GM19467 (cell line): ENCODE results near the gene OTUB1.

Source experiments
- ATAC-seq: cut with Tn5 transposase; IDR thresholded peaks from one replicate; pipeline ENCODE4 v1.9.1; 2021; ENCODE audit warnings: mild to moderate bottlenecking, moderate library complexity; ENCODE audit not compliant: unreplicated experiment

Gene OTUB1

GRCh38 chr11:64022125-64022784, 36.0 kb downstream of the OTUB1 start:
- no peak for ATAC-seq

GRCh38 chr11:64023712-64024710, 37.8 kb downstream of the OTUB1 start:
- no peak for ATAC-seq

GRCh38 chr11:64025205-64025604, 39.0 kb downstream of the OTUB1 start:
- ATAC-seq, result no peak

- no peak for ATAC-seq
These were observed 40.5 kb downstream of the OTUB1 start for GRCh38 chr11:64026575-64027205.

GRCh38 chr11:64027651-64028397, 41.6 kb downstream of the OTUB1 start:
- no peak for ATAC-seq

GRCh38 chr11:64028398-64029115, 42.3 kb downstream of the OTUB1 start:
- no peak for ATAC-seq

GRCh38 chr11:64029773-64030172, 43.5 kb downstream of the OTUB1 start:
- no peak for ATAC-seq

- no peak for ATAC-seq
These were observed 44.8 kb downstream of the OTUB1 start for GRCh38 chr11:64031001-64031400.

GRCh38 chr11:64032050-64032449, 45.8 kb downstream of the OTUB1 start:
- no peak for ATAC-seq

- no peak for ATAC-seq
These were observed 48.2 kb downstream of the OTUB1 start for GRCh38 chr11:64034411-64034811.

- no peak for ATAC-seq
These were observed 48.9 kb downstream of the OTUB1 start for GRCh38 chr11:64035081-64035524.

- no peak for ATAC-seq
These were observed 49.3 kb downstream of the OTUB1 start, which contains the start of gene FLRT1 for GRCh38 chr11:64035576-64035975. TSS of gene FLRT1 (plus strand) at chr11:64035931. CDS start at chr11:64116268, 80,337 bp downstream.

GRCh38 chr11:64036087-64037026, 50.1 kb downstream of the OTUB1 start:
- no peak for ATAC-seq

- no peak for ATAC-seq
These were observed 50.9 kb downstream of the OTUB1 start for GRCh38 chr11:64037027-64037634.

GRCh38 chr11:64038500-64038899, 52.3 kb downstream of the OTUB1 start:
- ATAC-seq, result no peak

- ATAC-seq, result no peak
These were observed 52.9 kb downstream of the OTUB1 start for GRCh38 chr11:64039012-64039665.

GRCh38 chr11:64040684-64041322, 54.6 kb downstream of the OTUB1 start:
- no peak for ATAC-seq
